Prostate gland (tissue), 2 donors: ENCODE measurements around the gene BASP1.

Source experiments
- POLR2A ChIP-seq: fragments of 450-650 bp; IDR thresholded peaks from one replicate; pipeline ENCODE4 v1.6.1; 2016; ENCODE audit warnings: antibody characterized with exemption, mild to moderate bottlenecking
- POLR2AphosphoS5 ChIP-seq: sonication (generic); formaldehyde crosslinking; IDR thresholded peaks from one replicate; pipeline ENCODE4 v1.6.1; 2017; ENCODE audit warnings: antibody characterized with exemption
- TF ChIP-seq, protein P1 (sequence below), 4 experiments: fragments of 200-600 bp in 2 of 4; fragments of 450-650 bp in 2 of 4; sonication (generic) in 2 of 4; IDR thresholded peaks; 1 replicate in 3 of 4; 2 replicates in 1 of 4; pipeline ENCODE4 v1.5.1; 2016 to 2019; ENCODE audit warnings: antibody characterized with exemption in 4 of 4, mild to moderate bottlenecking in 2 of 4, moderate library complexity in 2 of 4

DNA sequence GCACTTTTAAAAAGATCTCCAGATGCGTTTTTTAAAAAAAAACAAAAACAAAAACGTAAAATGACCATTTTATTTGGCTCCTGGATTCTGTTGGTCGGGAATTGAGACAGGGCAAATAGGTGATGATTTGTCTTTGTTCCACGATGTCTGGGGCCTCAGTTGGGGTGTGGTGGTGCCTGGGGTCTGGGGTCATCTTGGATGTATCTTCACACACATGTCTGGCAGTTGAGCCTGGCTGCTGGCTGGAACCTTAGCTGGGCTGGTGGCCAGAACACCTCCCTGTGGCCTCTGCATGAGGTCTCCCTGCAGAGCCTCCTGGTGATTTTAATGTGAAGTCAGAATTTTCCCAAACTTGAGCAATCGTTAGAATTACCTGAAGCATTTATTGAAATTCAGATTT is 42.5 kb upstream of the BASP1 start:
- TF ChIP-seq POLR2A, result no peak
- TF ChIP-seq, protein P1, sequence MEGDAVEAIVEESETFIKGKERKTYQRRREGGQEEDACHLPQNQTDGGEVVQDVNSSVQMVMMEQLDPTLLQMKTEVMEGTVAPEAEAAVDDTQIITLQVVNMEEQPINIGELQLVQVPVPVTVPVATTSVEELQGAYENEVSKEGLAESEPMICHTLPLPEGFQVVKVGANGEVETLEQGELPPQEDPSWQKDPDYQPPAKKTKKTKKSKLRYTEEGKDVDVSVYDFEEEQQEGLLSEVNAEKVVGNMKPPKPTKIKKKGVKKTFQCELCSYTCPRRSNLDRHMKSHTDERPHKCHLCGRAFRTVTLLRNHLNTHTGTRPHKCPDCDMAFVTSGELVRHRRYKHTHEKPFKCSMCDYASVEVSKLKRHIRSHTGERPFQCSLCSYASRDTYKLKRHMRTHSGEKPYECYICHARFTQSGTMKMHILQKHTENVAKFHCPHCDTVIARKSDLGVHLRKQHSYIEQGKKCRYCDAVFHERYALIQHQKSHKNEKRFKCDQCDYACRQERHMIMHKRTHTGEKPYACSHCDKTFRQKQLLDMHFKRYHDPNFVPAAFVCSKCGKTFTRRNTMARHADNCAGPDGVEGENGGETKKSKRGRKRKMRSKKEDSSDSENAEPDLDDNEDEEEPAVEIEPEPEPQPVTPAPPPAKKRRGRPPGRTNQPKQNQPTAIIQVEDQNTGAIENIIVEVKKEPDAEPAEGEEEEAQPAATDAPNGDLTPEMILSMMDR (IDR thresholded peaks at IDR 0.05), result no peak
- TF ChIP-seq POLR2AphosphoS5, result no peak
